Measurements from ENCODE around the gene CINP. TPM values are rescaled to one million over a fixed set of nuclear protein-coding genes. Genes with fewer than 3 reads are reported as not detected.

CINP gene
- polyA plus RNA-seq, 1 donor from 2014 or later, result 23.1 TPM

- Histone ChIP-seq H3F3A (ENCODE audit: insufficient read depth, low read length, poor library complexity, severe bottlenecking) (peaks cover 5% of the 10 kb centered on the region), H3K4me2 (ENCODE audit: low read length) (no peak overlapping the region), H3K27ac (ENCODE audit: low read length) (no peak overlapping the region), H4K20me1 (ENCODE audit: insufficient read depth) (no peaks in the 10 kb centered on the region), H3K9ac (ENCODE audit: low read length) (no peak overlapping the region), H2AFZ (ENCODE audit: low read depth, low read length) (no peak overlapping the region), H3K9me2 (ENCODE audit: insufficient read depth, low read length) (no peaks in the 10 kb centered on the region), H3K9me3 (ENCODE audit: low read length) (no peaks in the 10 kb centered on the region), H3K4me3 (ENCODE audit: low read length) (no peak overlapping the region), H3K36me3 (ENCODE audit: insufficient read depth, low read length) (no peaks in the 10 kb centered on the region), H3K27me3 (ENCODE audit: insufficient read depth, low read depth, low read length) (no peaks in the 10 kb centered on the region), H3K79me2 (replicated peaks; ENCODE audit: insufficient read depth, low read length) (no peaks in the 10 kb centered on the region)
- TF ChIP-seq POLR2AphosphoS5 (IDR thresholded peaks at IDR 0.05) (no peak), CTCF (IDR thresholded peaks at IDR 0.05; ENCODE audit: poor library complexity, severe bottlenecking) (no peak), EZH2 (IDR thresholded peaks at IDR 0.05; ENCODE audit: borderline replicate concordance, insufficient read depth, low read length, poor library complexity, severe bottlenecking) (no peak), EP300 (conservative IDR thresholded peaks at IDR 0.05; ENCODE audit: poor library complexity, severe bottlenecking) (no peak), MXI1 (conservative IDR thresholded peaks at IDR 0.05; ENCODE audit: poor library complexity, severe bottlenecking) (no peak), RAD21 (conservative IDR thresholded peaks at IDR 0.05) (no peak), TAF1 (IDR thresholded peaks at IDR 0.05; ENCODE audit: low read depth) (no peak), SMC3 (conservative IDR thresholded peaks at IDR 0.05; ENCODE audit: poor library complexity) (no peak)
- TF ChIP-seq, protein P1, sequence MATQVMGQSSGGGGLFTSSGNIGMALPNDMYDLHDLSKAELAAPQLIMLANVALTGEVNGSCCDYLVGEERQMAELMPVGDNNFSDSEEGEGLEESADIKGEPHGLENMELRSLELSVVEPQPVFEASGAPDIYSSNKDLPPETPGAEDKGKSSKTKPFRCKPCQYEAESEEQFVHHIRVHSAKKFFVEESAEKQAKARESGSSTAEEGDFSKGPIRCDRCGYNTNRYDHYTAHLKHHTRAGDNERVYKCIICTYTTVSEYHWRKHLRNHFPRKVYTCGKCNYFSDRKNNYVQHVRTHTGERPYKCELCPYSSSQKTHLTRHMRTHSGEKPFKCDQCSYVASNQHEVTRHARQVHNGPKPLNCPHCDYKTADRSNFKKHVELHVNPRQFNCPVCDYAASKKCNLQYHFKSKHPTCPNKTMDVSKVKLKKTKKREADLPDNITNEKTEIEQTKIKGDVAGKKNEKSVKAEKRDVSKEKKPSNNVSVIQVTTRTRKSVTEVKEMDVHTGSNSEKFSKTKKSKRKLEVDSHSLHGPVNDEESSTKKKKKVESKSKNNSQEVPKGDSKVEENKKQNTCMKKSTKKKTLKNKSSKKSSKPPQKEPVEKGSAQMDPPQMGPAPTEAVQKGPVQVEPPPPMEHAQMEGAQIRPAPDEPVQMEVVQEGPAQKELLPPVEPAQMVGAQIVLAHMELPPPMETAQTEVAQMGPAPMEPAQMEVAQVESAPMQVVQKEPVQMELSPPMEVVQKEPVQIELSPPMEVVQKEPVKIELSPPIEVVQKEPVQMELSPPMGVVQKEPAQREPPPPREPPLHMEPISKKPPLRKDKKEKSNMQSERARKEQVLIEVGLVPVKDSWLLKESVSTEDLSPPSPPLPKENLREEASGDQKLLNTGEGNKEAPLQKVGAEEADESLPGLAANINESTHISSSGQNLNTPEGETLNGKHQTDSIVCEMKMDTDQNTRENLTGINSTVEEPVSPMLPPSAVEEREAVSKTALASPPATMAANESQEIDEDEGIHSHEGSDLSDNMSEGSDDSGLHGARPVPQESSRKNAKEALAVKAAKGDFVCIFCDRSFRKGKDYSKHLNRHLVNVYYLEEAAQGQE (IDR thresholded peaks at IDR 0.05; ENCODE audit: borderline replicate concordance), result no peak
Measured at GRCh38 chr14:102344485-102344884, 18.2 kb downstream of the CINP start.

DNA sequence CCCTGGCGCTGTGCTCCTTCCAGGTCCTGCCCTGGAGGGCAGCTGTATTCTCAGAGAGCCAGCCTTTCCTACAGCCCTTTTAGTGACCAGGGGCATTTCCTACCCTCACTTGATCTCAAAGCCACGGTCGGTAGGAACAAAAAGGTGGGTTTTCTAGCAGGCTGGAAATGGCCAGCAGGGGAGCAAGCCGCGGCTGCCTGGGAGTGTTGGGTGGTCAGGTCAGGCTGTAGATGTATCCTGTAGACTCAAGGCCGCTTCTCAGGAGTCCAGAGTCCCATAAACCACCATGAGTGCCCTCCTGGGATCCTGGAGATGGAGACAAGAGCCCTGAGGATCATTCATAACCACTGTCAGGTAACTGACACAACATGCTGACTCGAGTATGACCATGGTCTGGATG, 18.6 kb downstream of the CINP start:
- Histone ChIP-seq H3K36me3 (ENCODE audit: insufficient read depth, low read length) (no peaks in the 10 kb centered on the region), H3K9ac (ENCODE audit: low read length) (no peak overlapping the region), H3K4me3 (ENCODE audit: low read length) (no peak overlapping the region), H4K20me1 (ENCODE audit: insufficient read depth) (no peaks in the 10 kb centered on the region), H2AFZ (ENCODE audit: low read depth, low read length) (no peak overlapping the region), H3K9me3 (ENCODE audit: low read length) (no peaks in the 10 kb centered on the region), H3K27me3 (ENCODE audit: insufficient read depth, low read depth, low read length) (no peaks in the 10 kb centered on the region), H3K79me2 (replicated peaks; ENCODE audit: insufficient read depth, low read length) (no peaks in the 10 kb centered on the region), H3F3A (ENCODE audit: insufficient read depth, low read length, poor library complexity, severe bottlenecking) (peaks cover 5% of the 10 kb centered on the region), H3K4me2 (ENCODE audit: low read length) (no peak overlapping the region), H3K27ac (ENCODE audit: low read length) (no peak overlapping the region), H3K9me2 (ENCODE audit: insufficient read depth, low read length) (no peaks in the 10 kb centered on the region)
- TF ChIP-seq MXI1 (conservative IDR thresholded peaks at IDR 0.05; ENCODE audit: poor library complexity, severe bottlenecking), result no peak
- no peak for TF ChIP-seq EZH2 (IDR thresholded peaks at IDR 0.05; ENCODE audit: borderline replicate concordance, insufficient read depth, low read length, poor library complexity, severe bottlenecking)
- no peak for TF ChIP-seq POLR2AphosphoS5 (IDR thresholded peaks at IDR 0.05)
- TF ChIP-seq SMC3 (conservative IDR thresholded peaks at IDR 0.05; ENCODE audit: poor library complexity), result no peak
- TF ChIP-seq CTCF (IDR thresholded peaks at IDR 0.05; ENCODE audit: poor library complexity, severe bottlenecking), result no peak
- no peak for TF ChIP-seq TAF1 (IDR thresholded peaks at IDR 0.05; ENCODE audit: low read depth)
- TF ChIP-seq RAD21 (conservative IDR thresholded peaks at IDR 0.05), result no peak
- TF ChIP-seq, protein P1 (IDR thresholded peaks at IDR 0.05; ENCODE audit: borderline replicate concordance), result no peak
- no peak for TF ChIP-seq EP300 (conservative IDR thresholded peaks at IDR 0.05; ENCODE audit: poor library complexity, severe bottlenecking)

All from neural cell (in vitro differentiated cells).